HepG2 (cell line): Measurements from ENCODE around the gene BYSL. TPM values are rescaled to one million over a fixed set of nuclear protein-coding genes. Genes with fewer than 3 reads are reported as not detected.

Experiments used
- AGO1 ChIP-seq: fragments of 200-400 bp; formaldehyde crosslinking; IDR thresholded peaks from 2 replicates; pipeline ENCODE4 v1.6.1; 2017; ENCODE audit warnings: mild to moderate bottlenecking, low read depth, low read length, moderate library complexity; ENCODE audit not compliant: poor library complexity, severe bottlenecking
- ARID2 ChIP-seq: sonication (generic); formaldehyde crosslinking; IDR thresholded peaks from 2 replicates; pipeline ENCODE4 v1.8.1; 2022; ENCODE audit warnings: mild to moderate bottlenecking, missing genetic modification reagents, borderline replicate concordance
- ARNT ChIP-seq: fragments of 450-650 bp; IDR thresholded peaks from 2 replicates; pipeline ENCODE4 v1.6.1; 2017
- BCLAF1 ChIP-seq: fragments of 450-650 bp; IDR thresholded peaks from 2 replicates; pipeline ENCODE4 v1.6.1; 2017; ENCODE audit warnings: mild to moderate bottlenecking
- CEBPG ChIP-seq: IDR thresholded peaks from 2 replicates; pipeline ENCODE4 v1.6.1; 2016
- CREB1 ChIP-seq, 2 experiments: fragments of 450-650 bp in 1 of 2; IDR thresholded peaks; 2 replicates each; pipeline ENCODE4 v1.6.1; 2016 to 2017; ENCODE audit warnings: control low read depth in 1 of 2, mild to moderate bottlenecking in 1 of 2, missing compliant biosample characterization in 1 of 2, missing genetic modification characterization in 1 of 2
- DBP ChIP-seq: sonication (generic); formaldehyde crosslinking; IDR thresholded peaks from 2 replicates; pipeline ENCODE4 v1.4.0; 2020; ENCODE audit warnings: missing genetic modification reagents; ENCODE audit errors: not compliant biosample characterization
- GLI4 ChIP-seq: sonication (generic); formaldehyde crosslinking; IDR thresholded peaks from 2 replicates; pipeline ENCODE4 v1.5.1; 2020; ENCODE audit warnings: missing genetic modification reagents, mild to moderate bottlenecking, moderate library complexity, borderline replicate concordance
- GTF3A ChIP-seq: sonication (generic); formaldehyde crosslinking; conservative IDR thresholded peaks from 2 replicates; pipeline ENCODE4 v1.4.0; 2020; ENCODE audit warnings: mild to moderate bottlenecking, missing genetic modification reagents
- HMG20A ChIP-seq: IDR thresholded peaks from 2 replicates; pipeline ENCODE4 v1.6.1; 2016; ENCODE audit warnings: borderline replicate concordance
- KDM5A ChIP-seq: fragments of 200-600 bp; sonication (generic); IDR thresholded peaks from 2 replicates; pipeline ENCODE4 v1.7.0; 2018; ENCODE audit warnings: antibody characterized with exemption, mild to moderate bottlenecking, low read length, borderline replicate concordance
- KDM5B ChIP-seq: sonication (generic); formaldehyde crosslinking; IDR thresholded peaks from 2 replicates; pipeline ENCODE4 v1.4.0; 2020; ENCODE audit warnings: missing genetic modification reagents, mild to moderate bottlenecking, borderline replicate concordance
- MEIS2 ChIP-seq: sonication (generic); formaldehyde crosslinking; IDR thresholded peaks from 2 replicates; pipeline ENCODE4 v1.9.0; 2021; ENCODE audit warnings: mild to moderate bottlenecking, missing genetic modification reagents
- MIER2 ChIP-seq: IDR thresholded peaks from 2 replicates; pipeline ENCODE4 v1.6.1; 2016; ENCODE audit warnings: missing biosample characterization, missing genetic modification reagents
- MTF1 ChIP-seq: sonication (generic); formaldehyde crosslinking; IDR thresholded peaks from 2 replicates; pipeline ENCODE4 v1.5.0; 2020; ENCODE audit warnings: missing genetic modification reagents
- MYC ChIP-seq: sonication (generic); formaldehyde crosslinking; IDR thresholded peaks from 2 replicates; pipeline ENCODE4 v1.9.0; 2021; ENCODE audit warnings: missing genetic modification reagents, borderline replicate concordance
- NKX3-1 ChIP-seq: sonication (generic); formaldehyde crosslinking; IDR thresholded peaks from 2 replicates; pipeline ENCODE4 v1.5.0; 2020; ENCODE audit warnings: missing genetic modification reagents
- PCBP1 ChIP-seq: fragments of 200-400 bp; formaldehyde crosslinking; IDR thresholded peaks from 2 replicates; pipeline ENCODE4 v1.6.1; 2017; ENCODE audit warnings: mild to moderate bottlenecking, low read depth, low read length, borderline replicate concordance
- RFX1 ChIP-seq: fragments of 450-650 bp; IDR thresholded peaks from 2 replicates; pipeline ENCODE4 v1.6.1; 2017
- RFXANK ChIP-seq: IDR thresholded peaks from 2 replicates; pipeline ENCODE4 v1.6.1; 2016
- RXRA ChIP-seq: sonication (generic); formaldehyde crosslinking; IDR thresholded peaks from 2 replicates; pipeline ENCODE4 v1.5.1; 2020; ENCODE audit warnings: missing genetic modification reagents
- ZNF12 ChIP-seq: sonication (generic); formaldehyde crosslinking; IDR thresholded peaks from 2 replicates; pipeline ENCODE4 v1.5.0; 2020; ENCODE audit warnings: missing genetic modification reagents
- ZNF20 ChIP-seq: sonication (generic); formaldehyde crosslinking; IDR thresholded peaks from 2 replicates; pipeline ENCODE4 v1.4.0; 2020; ENCODE audit warnings: mild to moderate bottlenecking, moderate library complexity, missing genetic modification reagents
- ZNF350 ChIP-seq: sonication (generic); formaldehyde crosslinking; IDR thresholded peaks from 2 replicates; pipeline ENCODE4 v1.4.0; 2020; ENCODE audit warnings: mild to moderate bottlenecking, low read depth, missing genetic modification reagents, borderline replicate concordance
- ZNF547 ChIP-seq: sonication (generic); formaldehyde crosslinking; IDR thresholded peaks from 2 replicates; pipeline ENCODE4 v1.5.1; 2020; ENCODE audit warnings: mild to moderate bottlenecking, missing genetic modification reagents
- ZNF768 ChIP-seq: sonication (generic); formaldehyde crosslinking; IDR thresholded peaks from 2 replicates; pipeline ENCODE4 v1.4.0; 2020; ENCODE audit warnings: missing genetic modification reagents
- ZNF772 ChIP-seq: sonication (generic); formaldehyde crosslinking; IDR thresholded peaks from 2 replicates; pipeline ENCODE4 v1.5.0; 2020; ENCODE audit warnings: mild to moderate bottlenecking, missing genetic modification reagents
- ZNF83 ChIP-seq: sonication (generic); formaldehyde crosslinking; IDR thresholded peaks from 2 replicates; pipeline ENCODE4 v1.4.0; 2020; ENCODE audit warnings: missing genetic modification reagents, mild to moderate bottlenecking, borderline replicate concordance
- ZNF878 ChIP-seq: sonication (generic); formaldehyde crosslinking; IDR thresholded peaks from 2 replicates; pipeline ENCODE4 v1.8.1; 2023; ENCODE audit warnings: mild to moderate bottlenecking, missing genetic modification reagents, moderate library complexity
- polyA plus RNA-seq, 8 experiments: library from polyadenylated mRNA; depleted of rRNA in 3 of 8; stranded (reverse) in 7 of 8; unstranded in 1 of 8; fragments of >200 nt; fragmentation: Illumina TruSeq in 4 of 8; extraction: Trizol in 4 of 8; gene quantifications; 2 replicates each; pipeline versions ENCODE4 v1.2.1 to v1.2.3, GENCODE V29; 2011 to 2016; ENCODE audit warnings: low read depth in 4 of 8, missing spikeins in 1 of 8, mixed read lengths in 1 of 8; ENCODE audit not compliant: insufficient read depth in 1 of 8
- total RNA-seq, 5 experiments: library from RNA; depleted of rRNA; stranded (reverse); fragments of >200 nt; fragmentation: Illumina TruSeq; extraction: Trizol; gene quantifications; 2 replicates each; pipeline ENCODE4 v1.2.3, GENCODE V29; 2016; ENCODE audit warnings: low read depth in 1 of 5

Gene BYSL
- total and polyA plus RNA-seq, 2 of the 13 experiments (the other 11 are each of a cell fraction or from before 2014, with no cell fraction given), result 27.9 to 28.6 TPM

- 0 out of 2 replicates have a peak, but pooled peaks have one; percentile 53 for TF ChIP-seq GTF3A (CRISPR knock-in tag)
- TF ChIP-seq MYC, result peak; percentile 17; the same call in 1 of the 2 replicates
- TF ChIP-seq BCLAF1, result no peak
- TF ChIP-seq ZNF83 (CRISPR knock-in tag), result no peak
- TF ChIP-seq PCBP1, result no peak
- TF ChIP-seq ZNF878 (CRISPR knock-in tag), result no peak
- TF ChIP-seq RFXANK (CRISPR knock-in tag), result no peak
- no peak for TF ChIP-seq MTF1
- no peak for TF ChIP-seq ZNF20 (CRISPR knock-in tag)
- TF ChIP-seq GLI4 (CRISPR knock-in tag), result peak; percentile 51; the same call in 1 of the 2 replicates
- TF ChIP-seq ARID2 (CRISPR knock-in tag), result no peak
- TF ChIP-seq ZNF547 (CRISPR knock-in tag), result 0 out of 2 replicates have a peak, but pooled peaks have one; percentile 39
- TF ChIP-seq ARNT, result no peak
- TF ChIP-seq ZNF12, result no peak
- peak; percentile 66; the same call in 1 of the 2 replicates for TF ChIP-seq KDM5A
- no peak for TF ChIP-seq CEBPG (CRISPR knock-in tag)
- TF ChIP-seq KDM5B (CRISPR knock-in tag), result peak; percentile 53; the same call in 1 of the 2 replicates
- TF ChIP-seq NKX3-1 (CRISPR knock-in tag), result no peak
- no peak for TF ChIP-seq DBP
- TF ChIP-seq ZNF768 (CRISPR knock-in tag), result peak; percentile 39; the same call in 1 of the 2 replicates
- peak; percentile 97 for TF ChIP-seq AGO1
- peak; percentile 15; the same call in 1 of the 2 replicates for TF ChIP-seq RXRA (CRISPR knock-in tag)
- TF ChIP-seq RFX1, result no peak
- 0 out of 2 replicates have a peak, but pooled peaks have one; percentile 34 for TF ChIP-seq ZNF772
- TF ChIP-seq ZNF350 (CRISPR knock-in tag), result peak; percentile 74
- TF ChIP-seq MIER2 (CRISPR knock-in tag), result no peak
- TF ChIP-seq MEIS2 (CRISPR knock-in tag), result peak; percentile 79
- peak; percentile 67 for TF ChIP-seq CREB1 (IDR thresholded peaks at IDR 0.05)
- TF ChIP-seq CREB1 (CRISPR knock-in tag; IDR thresholded peaks at IDR 0.05), result peak; percentile 41; the same call in 1 of the 2 replicates
- TF ChIP-seq HMG20A, result no peak
These were observed 25.7 kb upstream of the BYSL start, which contains the start of gene USP49 (continued) for GRCh38 chr6:41895300-41896233.
